Transverse colon (tissue), 4 donors: ENCODE data around the gene TOM1L2. TPM values are rescaled to one million over a fixed set of nuclear protein-coding genes. Genes with fewer than 3 reads are reported as not detected.
A peak's percentile ranks its signal among the peaks of the same experiment; 100 is the strongest.

Experiments used
- DNase-seq: peaks from one replicate; pipeline ENCODE4 v3.0.0-alpha.2; 2019
- H3K27ac ChIP-seq, 4 donors: fragments of 200-600 bp; sonication (generic); 2 replicates each; pipeline ENCODE4 v1.5.1; 2016 to 2018; ENCODE audit warnings: inconsistent platforms in 4 of 4
- H3K27me3 ChIP-seq: fragments of 200-600 bp; sonication (generic); 2 replicates; pipeline ENCODE4 v1.5.1; 2017; ENCODE audit warnings: inconsistent platforms
- H3K36me3 ChIP-seq, 4 donors: fragments of 200-600 bp; sonication (generic); 2 replicates each; pipeline ENCODE4 v1.5.1; 2017 to 2019; ENCODE audit warnings: inconsistent platforms in 4 of 4
- H3K4me1 ChIP-seq, 4 donors: fragments of 200-600 bp; sonication (generic); 2 replicates each; pipeline ENCODE4 v1.5.1; 2017 to 2020; ENCODE audit warnings: inconsistent platforms in 4 of 4
- H3K4me3 ChIP-seq, 4 donors: fragments of 200-600 bp; sonication (generic); 1 replicate in 1 of 4; 2 replicates in 3 of 4; pipeline versions ENCODE4 v1.5.1 to v1.6.1; 2017 to 2019; ENCODE audit warnings: inconsistent platforms in 4 of 4
- H3K9me3 ChIP-seq, 2 donors: fragments of 200-600 bp; sonication (generic); 2 replicates each; pipeline ENCODE4 v1.5.1; 2017 to 2019; ENCODE audit warnings: inconsistent platforms in 2 of 2
- EP300 ChIP-seq: sonication (generic); formaldehyde crosslinking; IDR thresholded peaks from one replicate; pipeline ENCODE4 v1.6.1; 2017; ENCODE audit warnings: antibody characterized with exemption, low read depth
- POLR2A ChIP-seq: fragments of 450-650 bp; IDR thresholded peaks from one replicate; pipeline ENCODE4 v1.6.1; 2016; ENCODE audit warnings: antibody characterized with exemption, mild to moderate bottlenecking, moderate library complexity
- POLR2AphosphoS5 ChIP-seq, 3 donors: sonication (generic); formaldehyde crosslinking; IDR thresholded peaks; one replicate each; pipeline ENCODE4 v1.6.1; 2016; ENCODE audit warnings: antibody characterized with exemption in 3 of 3
- WGBS, 2 donors: methylation state at CpG; one replicate each; pipeline ENCODE4 v1.1.5; 2018; ENCODE audit warnings: low coverage in 1 of 2; 5-methylcytosine and 5-hydroxymethylcytosine counted together
- in situ Hi-C, 4 donors: fragments of 200-750 bp; cut with MboI; loops; one replicate each; pipeline versions ENCODE4 v1.15.0 to v1.15.1; 2017; ENCODE audit warnings: low sequenced_read_pairs in 3 of 4, low pct_ligation_motif_present in 1 of 4, low pct_unique_long_range_greater_than_20kb in 1 of 4
- intact Hi-C: fragments of 100-400 bp; cut with DNase I; formaldehyde crosslinking; loops from one replicate; pipeline ENCODE4 v1.15.1; 2023; ENCODE audit warnings: low total_unique reads
- total RNA-seq, 4 donors: library from RNA; depleted of rRNA; stranded (reverse); fragments of >200 nt; gene quantifications; one replicate each; pipeline ENCODE4 v1.1.0, GENCODE V29; 2016
- TF ChIP-seq, protein P1 (sequence below), 5 experiments: fragments of 200-600 bp in 3 of 5; fragments of 450-650 bp in 2 of 5; sonication (generic) in 3 of 5; IDR thresholded peaks; 1 replicate in 2 of 5; 2 replicates in 3 of 5; pipeline ENCODE4 v1.5.1; 2016 to 2017; ENCODE audit warnings: antibody characterized with exemption in 5 of 5, inconsistent platforms in 3 of 5, mild to moderate bottlenecking in 2 of 5, moderate library complexity in 1 of 5

TOM1L2 gene
- total RNA-seq, 4 donors from 2014 or later = 65.9 to 178 (median 97.7) TPM

DNA sequence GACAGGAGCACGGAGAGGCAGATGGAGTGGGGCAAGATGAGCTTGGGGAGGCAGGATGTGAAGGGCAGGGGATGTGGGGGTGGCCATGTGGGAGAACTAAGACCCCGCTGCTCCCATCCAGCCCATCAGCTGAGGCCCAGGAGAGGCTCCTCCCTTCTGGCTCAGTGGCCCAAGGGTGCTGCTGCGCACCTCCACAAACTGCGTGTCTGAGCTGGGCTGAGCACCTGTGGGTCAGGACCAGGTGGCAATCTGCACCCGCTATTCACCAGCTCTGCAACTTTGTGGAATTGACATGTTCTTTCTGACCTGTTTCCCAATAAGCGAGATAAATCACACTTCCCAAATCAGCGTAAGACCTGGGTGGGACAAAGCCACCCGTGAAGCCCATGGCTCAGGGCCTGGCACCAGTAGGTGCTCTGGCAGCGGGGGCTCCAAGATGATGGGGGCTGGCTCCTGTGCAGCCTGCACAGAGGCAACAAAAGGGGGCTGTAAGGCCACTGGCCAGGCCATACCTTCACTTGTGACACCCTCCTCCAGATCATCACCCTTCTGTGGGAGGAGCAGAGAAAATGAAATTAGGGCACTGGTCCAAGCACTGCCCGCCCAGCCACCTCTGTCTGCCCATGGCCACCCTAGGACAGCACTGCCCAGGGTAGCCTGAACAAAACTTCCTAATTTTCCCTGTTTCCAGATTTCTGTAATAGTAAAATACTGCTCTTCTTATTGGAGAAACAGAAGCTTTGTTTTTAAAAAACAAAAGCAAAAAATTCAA, 123.7 kb downstream of the TOM1L2 start:
- peak overlapping the region; percentile 65 to 82 (median 72) for H3K27ac ChIP-seq
- intact Hi-C loops (no loop called here), in situ Hi-C loops (no loop called here)
- no peak for TF ChIP-seq EP300
- TF ChIP-seq POLR2A = no peak
- TF ChIP-seq POLR2AphosphoS5 (IDR thresholded peaks at IDR 0.05) = no peak
- TF ChIP-seq, protein P1, sequence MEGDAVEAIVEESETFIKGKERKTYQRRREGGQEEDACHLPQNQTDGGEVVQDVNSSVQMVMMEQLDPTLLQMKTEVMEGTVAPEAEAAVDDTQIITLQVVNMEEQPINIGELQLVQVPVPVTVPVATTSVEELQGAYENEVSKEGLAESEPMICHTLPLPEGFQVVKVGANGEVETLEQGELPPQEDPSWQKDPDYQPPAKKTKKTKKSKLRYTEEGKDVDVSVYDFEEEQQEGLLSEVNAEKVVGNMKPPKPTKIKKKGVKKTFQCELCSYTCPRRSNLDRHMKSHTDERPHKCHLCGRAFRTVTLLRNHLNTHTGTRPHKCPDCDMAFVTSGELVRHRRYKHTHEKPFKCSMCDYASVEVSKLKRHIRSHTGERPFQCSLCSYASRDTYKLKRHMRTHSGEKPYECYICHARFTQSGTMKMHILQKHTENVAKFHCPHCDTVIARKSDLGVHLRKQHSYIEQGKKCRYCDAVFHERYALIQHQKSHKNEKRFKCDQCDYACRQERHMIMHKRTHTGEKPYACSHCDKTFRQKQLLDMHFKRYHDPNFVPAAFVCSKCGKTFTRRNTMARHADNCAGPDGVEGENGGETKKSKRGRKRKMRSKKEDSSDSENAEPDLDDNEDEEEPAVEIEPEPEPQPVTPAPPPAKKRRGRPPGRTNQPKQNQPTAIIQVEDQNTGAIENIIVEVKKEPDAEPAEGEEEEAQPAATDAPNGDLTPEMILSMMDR (IDR thresholded peaks at IDR 0.05) = no peak
- peaks cover 16 to 29% (median 18%) of the 10 kb centered on the region in 4 donors for H3K4me1 ChIP-seq
- no peaks in the 10 kb centered on the region for H3K27me3 ChIP-seq
- 88 to 95% methylated on average over 1 to 10 of the region's 10 CpGs for WGBS, 2 donors
- H3K9me3 ChIP-seq = no peaks in the 10 kb centered on the region
- no peaks in the 10 kb centered on the region for H3K36me3 ChIP-seq
- no peak overlapping the region for H3K4me3 ChIP-seq
- no peak for DNase-seq

GRCh38 chr17:17847726-17848125, 124.5 kb downstream of the TOM1L2 start:
- in situ Hi-C loops = no loop called here
- H3K4me3 ChIP-seq = no peak overlapping the region
- H3K36me3 ChIP-seq = no peaks in the 10 kb centered on the region
- no peak for DNase-seq
- no peak overlapping the region for H3K27ac ChIP-seq
- WGBS, 2 donors = 95% methylated on average over 5 of the region's 5 CpGs; no CpG with 5 or more reads in 1 of the 2 donors
- peaks cover 16 to 29% (median 18%) of the 10 kb centered on the region in 4 donors for H3K4me1 ChIP-seq
- intact Hi-C loops = no loop called here
- no peaks in the 10 kb centered on the region for H3K27me3 ChIP-seq
- H3K9me3 ChIP-seq = no peaks in the 10 kb centered on the region
- no peak for TF ChIP-seq POLR2AphosphoS5 (IDR thresholded peaks at IDR 0.05)

- intact Hi-C loops (no loop called here), in situ Hi-C loops (no loop called here)
- no peak for DNase-seq
- H3K27me3 ChIP-seq = no peaks in the 10 kb centered on the region
- no peaks in the 10 kb centered on the region for H3K9me3 ChIP-seq
- H3K4me1 ChIP-seq = peaks cover 16 to 29% (median 18%) of the 10 kb centered on the region in 4 donors
- 60 to 83% methylated on average over 1 to 17 of the region's 17 CpGs for WGBS, 2 donors
- no peak overlapping the region for H3K27ac ChIP-seq
- TF ChIP-seq, protein P1 (IDR thresholded peaks at IDR 0.05) = no peak
- TF ChIP-seq EP300 = no peak
- TF ChIP-seq POLR2A = no peak
- no peak for TF ChIP-seq POLR2AphosphoS5 (IDR thresholded peaks at IDR 0.05)
- no peak overlapping the region for H3K4me3 ChIP-seq
- H3K36me3 ChIP-seq = no peaks in the 10 kb centered on the region
These were observed 125.0 kb downstream of the TOM1L2 start for GRCh38 chr17:17847118-17847689.

- no peak for DNase-seq
- no peaks in the 10 kb centered on the region for H3K9me3 ChIP-seq
- TF ChIP-seq, protein P1 (IDR thresholded peaks at IDR 0.05) = no peak
- peak in 1 of 3 donors; percentile 18 for TF ChIP-seq POLR2AphosphoS5 (IDR thresholded peaks at IDR 0.05)
- H3K4me3 ChIP-seq = no peak overlapping the region
- in situ Hi-C loops = no loop called here
- H3K36me3 ChIP-seq = no peaks in the 10 kb centered on the region
- intact Hi-C loops = no loop called here
- no peaks in the 10 kb centered on the region for H3K27me3 ChIP-seq
- peaks cover 16 to 29% (median 18%) of the 10 kb centered on the region in 4 donors for H3K4me1 ChIP-seq
- H3K27ac ChIP-seq = no peak overlapping the region
- 90 to 100% methylated on average over 1 to 8 of the region's 8 CpGs for WGBS, 2 donors
These were observed 125.6 kb downstream of the TOM1L2 start for GRCh38 chr17:17846645-17847044.
